Brain microvascular endothelial cell (primary cell): Measurements from ENCODE around the gene HCN2.
"Not testable (repeated sequence)": the region's sequence is repeated elsewhere in the genome, so short reads cannot be mapped to it uniquely, and the experiment has no call there.

ENCODE experiments used
- DNase-seq: peaks from one replicate; pipeline ENCODE4 v3.0.0-alpha.2; 2020
- H3K27ac ChIP-seq: fragments of 250-450 bp; sonication (Bioruptor Pico); 2 replicates; pipeline ENCODE4 v1.5.1; 2020; ENCODE audit warnings: mild to moderate bottlenecking, moderate library complexity
- H3K27me3 ChIP-seq: fragments of 250-450 bp; sonication (Bioruptor Pico); replicated peaks from 2 replicates; pipeline ENCODE4 v1.5.1; 2020; ENCODE audit warnings: mild to moderate bottlenecking
- H3K36me3 ChIP-seq: fragments of 250-450 bp; sonication (Bioruptor Pico); replicated peaks from 2 replicates; pipeline ENCODE4 v1.5.1; 2020; ENCODE audit warnings: mild to moderate bottlenecking
- H3K4me3 ChIP-seq: 2 replicates; pipeline ENCODE4 v1.5.1; 2011; ENCODE audit warnings: low read depth, mild to moderate bottlenecking, control low read depth, low read length, moderate library complexity
- in situ Hi-C: cut with HindIII; loops from 2 replicates; pipeline ENCODE4 v1.10.0; 2017; ENCODE audit warnings: low sequenced_read_pairs, low pct_ligation_motif_present
- TF ChIP-seq, protein P1 (sequence below): IDR thresholded peaks from 2 replicates; pipeline ENCODE4 v1.5.1; 2011; ENCODE audit warnings: low read depth, mild to moderate bottlenecking, moderate library complexity, low read length, control low read depth, inconsistent platforms; ENCODE audit errors: missing control alignments

HCN2 gene

DNA sequence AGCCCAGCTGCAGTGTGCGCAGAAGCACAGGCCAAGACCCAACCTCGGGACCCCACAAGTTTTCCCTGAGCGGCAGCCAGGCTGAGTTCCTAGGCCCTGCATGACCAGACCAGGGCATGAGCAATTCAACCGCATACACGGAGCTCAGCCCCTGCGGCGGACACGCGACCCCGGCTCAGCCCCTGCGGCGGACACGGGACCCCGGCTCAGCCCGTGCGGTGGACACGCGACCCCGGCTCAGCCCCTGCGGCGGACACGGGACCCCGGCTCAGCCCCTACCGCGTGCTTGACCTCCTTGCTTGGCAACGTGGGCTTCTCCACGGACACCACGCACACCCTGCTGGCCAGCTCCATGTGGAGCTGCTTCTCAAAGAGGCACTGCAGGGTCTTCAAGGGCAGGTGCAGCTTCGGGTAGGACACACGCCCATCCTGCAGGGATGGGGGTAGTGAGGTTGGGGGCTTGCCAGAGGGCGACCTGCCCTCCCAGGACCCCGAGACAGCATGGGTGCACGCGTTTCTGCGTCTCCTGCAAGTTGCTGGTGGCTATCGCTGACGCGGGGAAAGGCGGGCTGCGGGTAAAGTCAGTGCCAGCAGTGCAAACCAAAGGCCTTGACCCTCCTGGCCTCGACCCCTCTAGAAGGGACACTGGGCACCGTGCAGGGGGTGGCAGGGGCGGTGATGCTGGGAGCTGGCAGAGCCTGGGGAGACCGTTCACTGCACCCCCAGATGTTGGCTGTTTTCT is 33.7 kb downstream of the HCN2 start:
- Histone ChIP-seq H3K27me3 (no peaks in the 10 kb centered on the region), H3K27ac (peak overlapping the region; percentile 92), H3K4me3 (no peak overlapping the region), H3K36me3 (peaks cover 70% of the 10 kb centered on the region)
- no peak for DNase-seq
- TF ChIP-seq, protein P1, sequence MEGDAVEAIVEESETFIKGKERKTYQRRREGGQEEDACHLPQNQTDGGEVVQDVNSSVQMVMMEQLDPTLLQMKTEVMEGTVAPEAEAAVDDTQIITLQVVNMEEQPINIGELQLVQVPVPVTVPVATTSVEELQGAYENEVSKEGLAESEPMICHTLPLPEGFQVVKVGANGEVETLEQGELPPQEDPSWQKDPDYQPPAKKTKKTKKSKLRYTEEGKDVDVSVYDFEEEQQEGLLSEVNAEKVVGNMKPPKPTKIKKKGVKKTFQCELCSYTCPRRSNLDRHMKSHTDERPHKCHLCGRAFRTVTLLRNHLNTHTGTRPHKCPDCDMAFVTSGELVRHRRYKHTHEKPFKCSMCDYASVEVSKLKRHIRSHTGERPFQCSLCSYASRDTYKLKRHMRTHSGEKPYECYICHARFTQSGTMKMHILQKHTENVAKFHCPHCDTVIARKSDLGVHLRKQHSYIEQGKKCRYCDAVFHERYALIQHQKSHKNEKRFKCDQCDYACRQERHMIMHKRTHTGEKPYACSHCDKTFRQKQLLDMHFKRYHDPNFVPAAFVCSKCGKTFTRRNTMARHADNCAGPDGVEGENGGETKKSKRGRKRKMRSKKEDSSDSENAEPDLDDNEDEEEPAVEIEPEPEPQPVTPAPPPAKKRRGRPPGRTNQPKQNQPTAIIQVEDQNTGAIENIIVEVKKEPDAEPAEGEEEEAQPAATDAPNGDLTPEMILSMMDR = no peak
- in situ Hi-C loops = no loop called here

DNA sequence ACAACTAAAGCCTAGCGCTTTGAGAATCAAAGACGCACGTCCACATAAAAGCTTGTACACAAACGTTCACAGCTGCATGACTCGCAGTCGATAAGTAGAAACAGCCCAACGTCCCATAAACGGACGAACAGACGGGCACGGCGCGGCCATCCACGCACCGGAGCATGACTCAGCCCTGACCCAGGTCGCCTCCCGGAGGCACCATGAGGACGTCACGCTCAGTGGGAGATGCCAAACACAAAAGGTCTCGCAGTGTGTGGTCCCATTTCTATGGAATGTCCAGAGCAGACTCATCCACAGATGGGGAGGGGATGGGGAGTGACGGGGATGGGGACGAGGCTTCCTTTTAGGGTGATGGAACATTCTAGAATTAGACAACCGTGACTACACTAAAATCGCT is 34.3 kb downstream of the HCN2 start:
- DNase-seq = peak; percentile 99
- H3K36me3 ChIP-seq = peaks cover 68% of the 10 kb centered on the region
- H3K27me3 ChIP-seq = no peaks in the 10 kb centered on the region
- in situ Hi-C loops = no loop called here
- H3K4me3 ChIP-seq = no peak overlapping the region
- peak overlapping the region; percentile 92 for H3K27ac ChIP-seq
- TF ChIP-seq, protein P1 = no peak

DNA sequence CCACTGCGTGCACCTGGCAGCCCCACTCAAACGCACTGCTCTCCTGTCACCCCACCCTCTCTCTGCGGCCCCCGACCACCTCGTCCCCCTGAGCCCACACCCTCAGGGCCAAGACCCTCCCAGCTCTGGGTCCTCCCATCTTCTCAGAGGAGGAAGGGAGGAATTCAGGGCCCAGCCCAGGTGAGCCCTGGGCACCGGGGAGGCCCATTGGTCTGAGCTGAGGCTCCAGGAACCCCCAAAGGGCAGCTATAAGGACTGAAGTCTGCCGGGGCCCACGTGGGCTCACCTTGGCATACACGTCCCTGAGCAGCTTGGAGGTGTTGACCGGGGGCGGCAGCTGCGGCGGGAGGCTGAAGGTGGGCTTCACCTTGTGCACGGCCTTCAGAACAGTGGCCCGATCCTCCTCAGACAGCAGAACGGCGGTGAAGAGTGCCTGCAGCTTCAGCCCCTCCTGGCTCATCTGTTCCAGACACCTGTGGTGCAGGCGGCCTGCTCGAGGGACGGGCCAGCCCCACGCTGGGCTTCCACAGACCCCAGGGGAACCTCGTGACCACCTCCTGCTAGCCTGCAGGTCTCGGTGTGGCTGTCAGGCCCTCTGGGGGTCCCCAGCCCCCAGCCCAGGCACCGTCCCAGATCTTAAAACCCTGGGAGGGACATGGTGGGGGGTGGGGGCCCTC is 34.9 kb downstream of the HCN2 start:
- no peak for DNase-seq
- Histone ChIP-seq H3K27ac (peak overlapping the region; percentile 92), H3K27me3 (no peaks in the 10 kb centered on the region), H3K36me3 (peaks cover 68% of the 10 kb centered on the region), H3K4me3 (no peak overlapping the region)
- TF ChIP-seq, protein P1 = no peak
- in situ Hi-C loops = no loop called here

DNA sequence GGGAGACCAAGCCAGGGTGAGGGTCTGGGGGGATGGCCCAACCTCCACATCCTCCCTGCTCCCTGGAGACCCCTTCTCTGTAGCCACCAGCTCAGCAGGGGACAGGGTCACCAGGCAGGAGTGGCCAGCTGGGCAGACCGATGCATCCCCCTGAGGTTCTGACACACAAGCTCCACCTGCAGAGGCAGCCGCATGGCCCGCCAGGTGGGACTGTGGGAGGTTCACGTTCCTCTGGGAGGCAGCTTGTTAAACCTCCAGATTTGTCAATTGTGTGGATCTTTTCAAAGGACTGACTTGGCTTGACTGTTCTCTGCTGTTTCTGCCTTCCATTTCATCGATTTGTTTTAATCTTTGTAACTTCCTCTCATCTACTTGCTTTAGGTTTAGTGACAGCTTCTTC is 35.6 kb downstream of the HCN2 start:
- Histone ChIP-seq H3K36me3 (peaks cover 64% of the 10 kb centered on the region), H3K27ac (no peak overlapping the region)
- TF ChIP-seq, protein P1 = no peak

DNA sequence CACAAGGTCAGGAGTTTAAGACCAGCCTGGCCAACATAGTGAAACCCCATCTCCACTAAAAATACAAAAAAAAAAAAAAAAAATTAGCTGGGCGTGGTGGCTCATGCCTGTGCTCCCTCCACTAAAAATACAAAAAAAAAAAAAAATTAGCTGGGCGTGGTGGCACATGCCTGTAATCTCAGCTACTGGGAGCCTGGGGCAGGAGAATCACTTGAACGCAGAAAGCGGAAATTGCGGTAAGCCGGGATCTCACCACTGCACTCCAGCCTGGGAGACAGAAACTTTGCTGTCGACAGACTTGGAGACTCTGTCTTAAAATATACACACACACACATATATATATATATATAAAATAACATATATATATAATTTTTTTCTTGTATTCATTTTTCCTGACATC is 36.9 kb downstream of the HCN2 start:
- H3K27ac ChIP-seq, H3K27me3 ChIP-seq, in situ Hi-C loops, DNase-seq, H3K4me3 ChIP-seq: not testable (repeated sequence)
- H3K36me3 ChIP-seq = peaks cover 55% of the 10 kb centered on the region

More for the DNA sequence above, 35.6 kb downstream of the HCN2 start:
- H3K4me3 ChIP-seq = no peak overlapping the region
- no peaks in the 10 kb centered on the region for H3K27me3 ChIP-seq
- no peak for DNase-seq
- in situ Hi-C loops = no loop called here

DNA sequence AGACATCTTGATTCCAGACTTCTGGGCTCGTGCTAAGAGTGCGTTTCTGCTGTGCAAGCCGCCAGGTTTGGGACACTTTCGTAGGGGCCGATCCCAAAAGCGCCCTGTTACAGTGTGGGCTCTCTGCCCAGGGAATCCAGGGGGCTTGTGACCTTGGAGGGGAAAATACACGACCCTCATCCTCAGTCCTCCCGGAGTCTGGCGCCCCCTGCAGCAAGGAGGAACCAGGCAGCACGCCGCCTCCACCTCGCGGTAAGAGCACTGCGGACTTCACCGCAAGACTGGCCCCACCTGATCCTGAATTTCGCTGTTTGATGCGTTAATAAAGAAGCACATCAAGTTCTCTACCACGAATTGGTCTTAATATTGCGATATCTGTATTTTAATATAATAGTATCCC is 38.5 kb downstream of the HCN2 start:
- in situ Hi-C loops = no loop called here
- TF ChIP-seq, protein P1 = peak; percentile 59
- Histone ChIP-seq H3K4me3 (no peak overlapping the region), H3K36me3 (peaks cover 41% of the 10 kb centered on the region), H3K27me3 (no peaks in the 10 kb centered on the region), H3K27ac (no peak overlapping the region)
- no peak for DNase-seq

DNA sequence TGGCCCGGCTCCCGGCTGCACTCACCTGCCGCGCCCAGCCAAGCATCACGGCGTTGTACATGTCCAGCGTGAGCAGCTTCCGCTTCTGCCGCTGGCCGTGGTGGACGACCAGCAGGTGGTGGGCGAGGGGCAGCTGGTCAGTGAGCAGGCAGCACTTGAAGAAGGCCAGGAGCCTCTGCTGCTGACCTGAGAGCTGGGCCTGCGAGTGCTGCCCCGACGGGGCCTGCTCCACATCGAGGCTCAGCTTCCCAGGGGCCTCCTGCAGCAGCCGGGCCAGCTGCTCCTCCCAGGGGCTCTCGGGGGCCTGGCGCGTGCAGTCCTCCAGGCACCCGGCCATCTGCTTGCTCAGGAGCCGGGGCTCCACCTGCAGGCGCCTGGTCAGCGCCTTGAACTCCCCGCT is 39.8 kb downstream of the HCN2 start:
- H3K27ac ChIP-seq, H3K4me3 ChIP-seq, DNase-seq, in situ Hi-C loops, H3K27me3 ChIP-seq: not testable (repeated sequence)
- peaks cover 37% of the 10 kb centered on the region for H3K36me3 ChIP-seq
